ENCODE results near the gene RNU4-1.

DNA sequence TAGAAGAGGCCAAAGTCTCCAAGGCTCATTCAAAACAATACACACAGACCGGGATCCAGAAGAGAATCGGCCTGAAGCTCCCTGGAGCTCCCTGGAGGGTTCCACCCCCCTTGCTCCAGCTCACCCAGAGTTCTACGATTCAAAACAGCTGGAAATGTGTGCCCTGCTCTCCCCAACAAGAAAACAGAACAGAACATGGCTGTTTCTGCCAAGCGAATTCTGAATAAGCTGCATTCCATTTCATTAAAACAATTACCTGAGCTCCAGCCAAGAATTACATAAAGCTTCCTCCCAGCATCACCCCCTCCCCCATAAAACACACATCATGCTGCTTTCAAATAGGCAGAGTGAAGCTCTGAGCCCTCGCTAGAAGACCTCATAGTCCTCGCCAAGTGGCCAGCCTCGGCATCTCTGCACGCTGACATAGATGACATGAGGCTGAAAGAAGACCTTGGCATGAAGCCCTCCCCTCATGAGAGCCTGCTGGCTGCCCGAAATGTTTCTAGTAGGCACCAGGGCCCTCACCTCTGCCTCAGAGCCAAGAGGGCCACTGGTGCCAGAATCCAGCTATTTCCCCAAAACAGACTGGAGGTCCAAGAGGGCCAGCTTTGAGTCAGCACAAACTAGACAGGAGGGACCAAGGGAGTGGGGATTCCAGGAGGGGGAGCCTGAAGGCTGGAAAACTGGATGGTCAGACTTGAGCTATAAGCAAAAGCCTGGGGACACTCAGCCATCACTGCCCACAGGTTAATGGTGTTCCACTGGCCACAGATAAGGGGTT lies 35.8 kb downstream of the RNU4-1 start:
- TF ChIP-seq POLR2A (IDR thresholded peaks at IDR 0.05) (no peak), POLR2AphosphoS5 (IDR thresholded peaks at IDR 0.05) (peak; percentile 11 to 51 (median 36))
- TF ChIP-seq, protein P1, sequence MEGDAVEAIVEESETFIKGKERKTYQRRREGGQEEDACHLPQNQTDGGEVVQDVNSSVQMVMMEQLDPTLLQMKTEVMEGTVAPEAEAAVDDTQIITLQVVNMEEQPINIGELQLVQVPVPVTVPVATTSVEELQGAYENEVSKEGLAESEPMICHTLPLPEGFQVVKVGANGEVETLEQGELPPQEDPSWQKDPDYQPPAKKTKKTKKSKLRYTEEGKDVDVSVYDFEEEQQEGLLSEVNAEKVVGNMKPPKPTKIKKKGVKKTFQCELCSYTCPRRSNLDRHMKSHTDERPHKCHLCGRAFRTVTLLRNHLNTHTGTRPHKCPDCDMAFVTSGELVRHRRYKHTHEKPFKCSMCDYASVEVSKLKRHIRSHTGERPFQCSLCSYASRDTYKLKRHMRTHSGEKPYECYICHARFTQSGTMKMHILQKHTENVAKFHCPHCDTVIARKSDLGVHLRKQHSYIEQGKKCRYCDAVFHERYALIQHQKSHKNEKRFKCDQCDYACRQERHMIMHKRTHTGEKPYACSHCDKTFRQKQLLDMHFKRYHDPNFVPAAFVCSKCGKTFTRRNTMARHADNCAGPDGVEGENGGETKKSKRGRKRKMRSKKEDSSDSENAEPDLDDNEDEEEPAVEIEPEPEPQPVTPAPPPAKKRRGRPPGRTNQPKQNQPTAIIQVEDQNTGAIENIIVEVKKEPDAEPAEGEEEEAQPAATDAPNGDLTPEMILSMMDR (IDR thresholded peaks at IDR 0.05), result peak in 1 of 3 donors; percentile 15

All from breast epithelium (tissue), 3 donors.